VCaP (cell line): Measurements from ENCODE around the gene PRRX1.

ENCODE experiments used
- H3K27ac ChIP-seq: fragments of 450-650 bp; 2 replicates; pipeline ENCODE4 v1.5.1; 2017
- TF ChIP-seq, protein P1 (sequence below): fragments of 450-650 bp; conservative IDR thresholded peaks from 2 replicates; pipeline ENCODE4 v1.5.1; 2017; ENCODE audit warnings: mild to moderate bottlenecking, moderate library complexity

PRRX1 gene

DNA sequence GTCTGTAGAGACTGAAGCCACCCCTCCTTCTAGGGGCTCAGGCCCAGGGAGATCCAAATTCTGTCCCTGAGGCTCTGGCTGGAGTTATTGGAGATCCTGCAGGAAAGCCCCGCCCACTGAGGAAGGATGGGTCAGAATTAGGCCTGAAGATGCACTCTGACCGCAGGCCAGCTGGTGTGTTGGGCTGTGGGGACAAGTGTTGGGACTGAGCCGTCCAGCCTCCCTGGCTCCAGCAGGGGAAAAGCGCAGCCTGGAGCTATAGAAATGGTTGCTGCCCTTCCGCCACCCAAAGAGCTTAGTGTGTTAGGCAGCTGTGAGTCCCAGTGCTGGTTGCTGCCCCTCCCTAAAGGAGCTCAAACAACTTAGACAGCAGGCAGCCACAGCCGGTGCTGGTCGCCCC, 33.0 kb upstream of the PRRX1 start:
- TF ChIP-seq, protein P1, sequence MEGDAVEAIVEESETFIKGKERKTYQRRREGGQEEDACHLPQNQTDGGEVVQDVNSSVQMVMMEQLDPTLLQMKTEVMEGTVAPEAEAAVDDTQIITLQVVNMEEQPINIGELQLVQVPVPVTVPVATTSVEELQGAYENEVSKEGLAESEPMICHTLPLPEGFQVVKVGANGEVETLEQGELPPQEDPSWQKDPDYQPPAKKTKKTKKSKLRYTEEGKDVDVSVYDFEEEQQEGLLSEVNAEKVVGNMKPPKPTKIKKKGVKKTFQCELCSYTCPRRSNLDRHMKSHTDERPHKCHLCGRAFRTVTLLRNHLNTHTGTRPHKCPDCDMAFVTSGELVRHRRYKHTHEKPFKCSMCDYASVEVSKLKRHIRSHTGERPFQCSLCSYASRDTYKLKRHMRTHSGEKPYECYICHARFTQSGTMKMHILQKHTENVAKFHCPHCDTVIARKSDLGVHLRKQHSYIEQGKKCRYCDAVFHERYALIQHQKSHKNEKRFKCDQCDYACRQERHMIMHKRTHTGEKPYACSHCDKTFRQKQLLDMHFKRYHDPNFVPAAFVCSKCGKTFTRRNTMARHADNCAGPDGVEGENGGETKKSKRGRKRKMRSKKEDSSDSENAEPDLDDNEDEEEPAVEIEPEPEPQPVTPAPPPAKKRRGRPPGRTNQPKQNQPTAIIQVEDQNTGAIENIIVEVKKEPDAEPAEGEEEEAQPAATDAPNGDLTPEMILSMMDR: no peak
- no peak overlapping the region for H3K27ac ChIP-seq

DNA sequence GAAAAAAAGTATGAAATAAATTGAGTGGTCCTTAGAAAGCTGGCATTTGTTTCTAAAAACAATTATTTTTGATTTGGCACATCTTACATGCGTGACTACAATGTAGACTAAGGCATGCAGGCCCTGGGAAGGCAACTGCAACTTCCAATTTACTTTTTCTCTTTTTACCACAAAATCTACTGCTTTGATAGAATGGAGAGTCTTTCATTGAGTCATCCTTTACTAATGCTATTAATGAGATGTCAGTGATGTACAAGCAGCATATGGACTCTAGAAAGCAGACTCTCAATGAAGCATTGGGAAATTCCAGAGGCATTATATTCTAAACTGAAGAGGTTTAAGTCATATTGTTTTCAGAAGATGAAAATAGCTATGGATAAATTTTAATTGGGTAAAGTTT, 29.6 kb upstream of the PRRX1 start:
- TF ChIP-seq, protein P1: no peak
- H3K27ac ChIP-seq: no peak overlapping the region

DNA sequence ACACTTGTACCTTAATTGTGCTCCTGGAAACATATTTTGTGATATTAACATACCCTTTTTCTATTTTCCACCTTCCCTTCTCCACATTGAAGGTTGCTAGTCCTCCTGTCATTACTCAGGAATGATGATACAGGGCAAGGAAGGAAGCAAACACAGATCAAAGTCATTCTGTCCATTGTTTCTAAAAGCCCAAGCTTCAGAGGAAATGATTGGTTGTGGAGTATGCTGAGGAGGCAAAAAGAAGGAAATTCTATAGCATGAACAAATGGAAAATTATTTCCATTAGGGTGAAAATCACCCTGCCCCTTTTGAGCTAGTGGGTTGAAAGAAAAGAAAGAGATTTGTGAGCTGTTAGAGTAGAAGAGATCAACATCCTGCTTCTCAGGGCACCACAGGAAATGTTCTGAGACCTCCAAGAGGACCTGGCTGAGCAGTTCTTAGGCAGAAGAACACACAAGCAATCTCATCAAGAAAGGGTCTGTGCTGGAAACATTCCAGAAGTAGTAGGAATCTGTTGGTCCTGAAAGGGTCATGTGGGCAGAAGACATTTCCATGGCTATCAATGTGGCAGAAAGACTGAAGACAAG, 29.0 kb upstream of the PRRX1 start:
- TF ChIP-seq, protein P1: no peak
- no peak overlapping the region for H3K27ac ChIP-seq

DNA sequence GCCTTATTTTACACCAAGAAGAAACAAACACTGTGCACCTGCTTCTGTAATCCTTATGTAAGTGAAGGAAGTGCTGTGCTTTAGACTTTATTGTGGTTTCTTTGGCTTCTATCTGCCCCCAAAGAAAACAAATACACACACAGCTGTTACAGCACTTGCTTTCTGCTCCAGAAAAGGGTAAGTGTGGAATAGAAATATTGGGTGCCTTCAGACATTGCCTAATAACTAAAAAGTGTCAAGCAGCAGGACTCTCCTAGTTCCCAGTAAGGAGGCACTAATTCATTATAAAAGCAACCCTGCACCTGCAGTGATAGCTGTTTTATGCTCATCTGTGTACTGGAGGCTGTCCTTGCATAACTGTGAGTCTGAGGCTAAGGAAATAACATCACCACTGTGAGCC, 23.4 kb upstream of the PRRX1 start:
- no peak overlapping the region for H3K27ac ChIP-seq
- TF ChIP-seq, protein P1: no peak

DNA sequence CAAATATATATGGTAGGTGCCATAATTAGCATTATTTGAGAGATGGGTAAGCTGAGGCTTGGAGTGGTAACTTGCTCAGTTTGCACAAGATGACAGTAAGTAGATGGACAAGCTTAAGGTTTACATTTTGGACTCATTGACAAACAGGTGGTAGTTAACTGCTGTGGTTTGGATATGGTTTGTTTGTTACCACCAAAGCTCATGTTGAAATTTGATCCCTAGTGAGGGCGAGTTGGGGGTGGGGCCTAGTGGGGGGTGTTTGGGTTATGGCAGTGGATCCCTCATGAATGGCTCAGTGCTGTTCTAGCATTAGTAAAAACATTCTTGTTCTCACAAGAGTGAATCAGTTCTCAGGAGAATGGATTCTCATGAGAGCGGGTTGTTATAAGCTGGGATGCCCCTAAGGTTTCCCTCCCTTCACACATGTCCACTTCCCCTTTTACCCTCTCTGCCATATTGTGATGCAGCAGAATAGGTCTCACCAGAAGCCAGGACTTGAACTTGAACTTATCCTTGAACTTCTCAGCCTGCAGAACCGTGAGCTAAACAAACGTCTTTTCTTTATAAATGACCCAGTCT, 6.6 kb upstream of the PRRX1 start:
- no peak overlapping the region for H3K27ac ChIP-seq
- TF ChIP-seq, protein P1: no peak

DNA sequence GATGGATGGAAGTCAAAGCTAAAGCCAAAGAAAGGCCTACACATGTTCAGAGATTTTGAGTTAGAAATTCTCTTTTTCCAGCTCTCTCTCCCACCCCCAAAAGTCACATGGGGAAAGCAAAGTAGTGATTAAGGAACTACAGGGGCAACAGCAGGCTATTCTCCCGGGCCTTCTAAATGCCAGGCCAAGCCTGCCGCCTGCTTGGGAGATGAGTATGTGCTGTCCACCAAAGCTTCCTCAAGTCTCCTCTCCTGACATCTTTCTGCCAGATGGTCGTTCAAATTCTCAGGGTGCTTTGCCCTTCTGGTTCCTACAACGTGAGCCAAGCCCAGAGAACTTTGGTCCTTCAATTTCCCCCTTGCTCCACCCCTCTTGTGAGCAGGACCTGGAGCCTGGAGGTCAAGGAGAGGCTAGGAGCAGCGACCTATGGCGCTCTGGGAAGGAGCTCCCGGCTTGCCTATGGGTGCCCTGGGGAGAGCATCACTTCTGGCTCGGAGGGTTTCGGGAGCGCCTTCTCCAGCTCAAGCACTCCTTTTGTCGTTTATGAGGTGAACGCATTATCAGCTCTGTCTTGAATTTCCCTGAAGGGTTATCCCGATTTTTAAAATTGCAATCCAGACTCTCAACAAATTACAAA, 4.4 kb upstream of the PRRX1 start:
- H3K27ac ChIP-seq: no peak overlapping the region
- TF ChIP-seq, protein P1: no peak

DNA sequence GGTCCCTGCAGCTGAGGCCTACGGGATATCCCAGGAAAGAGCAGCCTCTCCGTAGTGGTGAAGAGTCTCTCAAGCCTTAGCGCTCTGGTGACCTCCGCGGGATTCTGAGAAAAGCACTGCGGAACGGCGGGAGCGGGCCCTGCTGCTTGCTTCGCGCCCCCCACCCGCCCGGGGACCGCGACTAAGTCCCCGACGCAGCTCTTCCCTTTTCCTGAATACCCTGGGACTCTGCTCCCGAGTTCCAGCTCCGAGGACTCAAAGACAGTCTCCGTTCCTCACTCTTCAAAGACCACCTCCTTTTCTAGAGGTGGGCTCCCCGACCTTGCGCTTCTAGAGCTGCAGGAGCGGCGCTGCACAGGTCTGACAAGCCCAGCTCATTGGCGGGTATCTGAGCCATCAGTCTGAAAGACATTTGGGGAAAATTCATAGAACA, 3.6 kb upstream of the PRRX1 start:
- H3K27ac ChIP-seq: no peak overlapping the region
- TF ChIP-seq, protein P1: no peak
